T follicular helper cell (primary cell): ENCODE results near the gene SND1.

ENCODE experiments used
- DNase-seq: peaks from one replicate; pipeline ENCODE4 v3.0.0-alpha.2; 2020; ENCODE audit warnings: low read depth

The SND1 gene

GRCh38 chr7:127995881-127996215 lies 343.9 kb downstream of the SND1 start:
- no peak for DNase-seq

GRCh38 chr7:127996253-127997071 lies 344.5 kb downstream of the SND1 start:
- no peak for DNase-seq

- no peak for DNase-seq
Observed at GRCh38 chr7:127997226-127997922, 345.4 kb downstream of the SND1 start.

- DNase-seq: no peak
Observed at GRCh38 chr7:127998671-127999070, 346.7 kb downstream of the SND1 start.

GRCh38 chr7:128000048-128000447 lies 348.1 kb downstream of the SND1 start:
- DNase-seq: no peak

GRCh38 chr7:128000854-128001265 lies 348.9 kb downstream of the SND1 start:
- no peak for DNase-seq

GRCh38 chr7:128003167-128003566 lies 351.2 kb downstream of the SND1 start:
- no peak for DNase-seq

GRCh38 chr7:128003787-128004186 lies 351.8 kb downstream of the SND1 start:
- no peak for DNase-seq

GRCh38 chr7:128004623-128005022 lies 352.6 kb downstream of the SND1 start:
- no peak for DNase-seq

- no peak for DNase-seq
Observed at GRCh38 chr7:128005117-128005516, 353.1 kb downstream of the SND1 start.

GRCh38 chr7:128005759-128006159 lies 353.8 kb downstream of the SND1 start:
- DNase-seq: no peak

- DNase-seq: no peak
Observed at GRCh38 chr7:128006550-128007302, 354.7 kb downstream of the SND1 start.

- DNase-seq: no peak
Observed at GRCh38 chr7:128007303-128007680, 355.3 kb downstream of the SND1 start.

GRCh38 chr7:128008141-128008540 lies 356.1 kb downstream of the SND1 start:
- DNase-seq: no peak

GRCh38 chr7:128008744-128009143 lies 356.8 kb downstream of the SND1 start:
- no peak for DNase-seq

- DNase-seq: no peak
Observed at GRCh38 chr7:128010391-128011127, 358.6 kb downstream of the SND1 start.

- no peak for DNase-seq
Observed at GRCh38 chr7:128011131-128011661, 359.2 kb downstream of the SND1 start.

- no peak for DNase-seq
Observed at GRCh38 chr7:128014811-128015210, 362.8 kb downstream of the SND1 start.

GRCh38 chr7:128017460-128017859 lies 365.5 kb downstream of the SND1 start:
- DNase-seq: no peak

- DNase-seq: no peak
Observed at GRCh38 chr7:128017862-128018845, 366.2 kb downstream of the SND1 start.

- DNase-seq: no peak
Observed at GRCh38 chr7:128019288-128019687, 367.3 kb downstream of the SND1 start.
